Measurements from ENCODE around the gene NT5DC3.

NT5DC3 gene

GRCh38 chr12:103854372-103854973 lies 13.4 kb upstream of the NT5DC3 start:
- peaks cover 33% of the 10 kb centered on the region for H3K27me3 ChIP-seq
- H3K9me3 ChIP-seq: no peaks in the 10 kb centered on the region
- no peaks in the 10 kb centered on the region for H3K36me3 ChIP-seq
- TF ChIP-seq, protein P1, sequence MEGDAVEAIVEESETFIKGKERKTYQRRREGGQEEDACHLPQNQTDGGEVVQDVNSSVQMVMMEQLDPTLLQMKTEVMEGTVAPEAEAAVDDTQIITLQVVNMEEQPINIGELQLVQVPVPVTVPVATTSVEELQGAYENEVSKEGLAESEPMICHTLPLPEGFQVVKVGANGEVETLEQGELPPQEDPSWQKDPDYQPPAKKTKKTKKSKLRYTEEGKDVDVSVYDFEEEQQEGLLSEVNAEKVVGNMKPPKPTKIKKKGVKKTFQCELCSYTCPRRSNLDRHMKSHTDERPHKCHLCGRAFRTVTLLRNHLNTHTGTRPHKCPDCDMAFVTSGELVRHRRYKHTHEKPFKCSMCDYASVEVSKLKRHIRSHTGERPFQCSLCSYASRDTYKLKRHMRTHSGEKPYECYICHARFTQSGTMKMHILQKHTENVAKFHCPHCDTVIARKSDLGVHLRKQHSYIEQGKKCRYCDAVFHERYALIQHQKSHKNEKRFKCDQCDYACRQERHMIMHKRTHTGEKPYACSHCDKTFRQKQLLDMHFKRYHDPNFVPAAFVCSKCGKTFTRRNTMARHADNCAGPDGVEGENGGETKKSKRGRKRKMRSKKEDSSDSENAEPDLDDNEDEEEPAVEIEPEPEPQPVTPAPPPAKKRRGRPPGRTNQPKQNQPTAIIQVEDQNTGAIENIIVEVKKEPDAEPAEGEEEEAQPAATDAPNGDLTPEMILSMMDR (IDR thresholded peaks at IDR 0.05; ENCODE audit: low read depth, low read length): no peak
- H3K4me1 ChIP-seq: peaks cover 4% of the 10 kb centered on the region; the same call in 1 of the 2 replicates
- DNase-seq: no peak
- no peak overlapping the region for H3K4me3 ChIP-seq (ENCODE audit: low read depth, low read length)

DNA sequence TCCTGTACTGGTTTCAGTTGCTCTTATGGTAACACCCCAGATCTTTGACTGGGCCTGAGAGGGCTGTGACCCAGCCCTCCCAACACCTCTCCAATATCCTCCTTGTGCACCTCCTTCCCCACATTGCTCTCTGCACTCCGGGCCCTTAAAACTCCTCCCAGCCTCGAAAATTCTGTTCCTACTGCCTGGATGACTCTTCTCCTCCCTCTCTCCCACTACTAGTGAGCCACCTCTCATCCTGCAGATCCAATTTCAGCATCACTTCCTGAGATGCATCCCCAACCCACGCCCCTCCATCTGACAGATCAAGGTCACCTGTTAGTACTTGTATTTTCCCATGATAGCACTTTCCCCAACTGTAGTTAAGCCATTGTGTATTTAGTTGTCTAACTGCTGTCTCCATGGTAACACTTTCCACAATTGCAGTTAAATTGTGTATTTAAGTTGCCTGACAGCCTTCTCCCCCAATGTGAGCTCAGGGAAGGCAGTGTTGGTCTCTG lies 11.5 kb upstream of the NT5DC3 start:
- TF ChIP-seq, protein P1 (IDR thresholded peaks at IDR 0.05; ENCODE audit: low read depth, low read length): no peak
- H3K4me1 ChIP-seq: peaks cover 4% of the 10 kb centered on the region; the same call in 1 of the 2 replicates
- DNase-seq: no peak
- H3K36me3 ChIP-seq: no peaks in the 10 kb centered on the region
- H3K4me3 ChIP-seq (ENCODE audit: low read depth, low read length): no peak overlapping the region
- peaks cover 50% of the 10 kb centered on the region for H3K27me3 ChIP-seq
- no peaks in the 10 kb centered on the region for H3K9me3 ChIP-seq

DNA sequence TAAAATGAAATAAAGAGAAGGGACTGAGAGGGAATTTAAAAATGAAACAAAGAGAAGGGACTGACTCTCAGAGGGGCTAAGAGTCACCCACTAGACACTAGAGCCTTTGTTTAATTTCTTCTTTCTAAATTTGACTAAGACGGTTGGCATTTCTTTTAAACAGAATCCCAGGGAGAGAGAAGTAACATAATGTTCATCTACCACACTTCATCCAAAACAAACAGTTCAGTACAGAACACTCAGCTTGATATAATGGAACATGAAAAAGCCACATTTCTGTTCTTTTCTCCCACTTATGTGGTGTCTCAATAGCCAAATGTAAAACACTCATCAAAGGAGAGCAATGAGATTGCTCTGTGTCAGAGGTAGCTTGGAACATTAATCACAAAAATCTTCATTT lies 10.1 kb upstream of the NT5DC3 start:
- no peaks in the 10 kb centered on the region for H3K9me3 ChIP-seq
- H3K4me3 ChIP-seq (ENCODE audit: low read depth, low read length): no peak overlapping the region
- peaks cover 4% of the 10 kb centered on the region; the same call in 1 of the 2 replicates for H3K4me1 ChIP-seq
- no peak for DNase-seq
- TF ChIP-seq, protein P1 (IDR thresholded peaks at IDR 0.05; ENCODE audit: low read depth, low read length): no peak
- H3K36me3 ChIP-seq: no peaks in the 10 kb centered on the region
- H3K27me3 ChIP-seq: peaks cover 63% of the 10 kb centered on the region

GRCh38 chr12:103850429-103850828 lies 9.4 kb upstream of the NT5DC3 start:
- DNase-seq: no peak
- H3K9me3 ChIP-seq: no peaks in the 10 kb centered on the region
- H3K36me3 ChIP-seq: no peaks in the 10 kb centered on the region
- H3K4me1 ChIP-seq: peaks cover 4% of the 10 kb centered on the region; the same call in 1 of the 2 replicates
- TF ChIP-seq, protein P1 (IDR thresholded peaks at IDR 0.05; ENCODE audit: low read depth, low read length): no peak
- H3K4me3 ChIP-seq (ENCODE audit: low read depth, low read length): no peak overlapping the region
- peaks cover 64% of the 10 kb centered on the region for H3K27me3 ChIP-seq

GRCh38 chr12:103848917-103849491 lies 8.0 kb upstream of the NT5DC3 start:
- Histone ChIP-seq H3K4me1 (peaks cover 4% of the 10 kb centered on the region; the same call in 1 of the 2 replicates), H3K27me3 (peaks cover 62% of the 10 kb centered on the region), H3K36me3 (no peaks in the 10 kb centered on the region), H3K9me3 (no peaks in the 10 kb centered on the region), H3K4me3 (ENCODE audit: low read depth, low read length) (no peak overlapping the region)
- no peak for DNase-seq
- TF ChIP-seq, protein P1 (IDR thresholded peaks at IDR 0.05; ENCODE audit: low read depth, low read length): no peak

DNA sequence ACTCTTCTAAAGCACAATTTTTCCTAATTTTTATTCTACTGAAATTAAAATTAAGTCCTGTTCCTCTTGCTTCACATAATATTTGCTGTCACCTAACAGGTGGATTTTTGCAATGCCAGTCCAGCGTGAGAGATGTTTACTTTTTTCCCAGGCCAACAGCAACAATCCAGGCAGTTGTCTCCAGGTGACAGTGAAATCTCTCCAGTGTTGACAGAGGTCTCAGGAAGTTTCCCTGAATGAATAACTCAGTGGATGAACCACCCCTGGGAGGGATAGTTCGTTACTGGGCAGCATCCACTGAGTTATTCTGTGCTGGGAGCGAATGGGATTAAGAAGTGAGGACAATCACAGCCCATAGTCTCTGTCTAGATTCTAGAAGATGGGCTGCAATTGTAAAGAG lies 7.1 kb upstream of the NT5DC3 start:
- Histone ChIP-seq H3K27me3 (peaks cover 54% of the 10 kb centered on the region), H3K36me3 (no peaks in the 10 kb centered on the region), H3K4me3 (ENCODE audit: low read depth, low read length) (no peak overlapping the region), H3K4me1 (peaks cover 4% of the 10 kb centered on the region; the same call in 1 of the 2 replicates), H3K9me3 (no peaks in the 10 kb centered on the region)
- TF ChIP-seq, protein P1 (IDR thresholded peaks at IDR 0.05; ENCODE audit: low read depth, low read length): no peak
- DNase-seq: no peak

Measured in BE2C (cell line).